Fibroblast of lung (primary cell): ENCODE measurements around the gene KRTAP5-11. TPM values are rescaled to one million over a fixed set of nuclear protein-coding genes. Genes with fewer than 3 reads are reported as not detected.
"Not testable (repeated sequence)": the region's sequence is repeated elsewhere in the genome, so short reads cannot be mapped to it uniquely, and the experiment has no call there.

Experiments
- DNase-seq, 2 donors: peaks; one replicate each; pipeline versions ENCODE4 v3.0.0 to v3.0.0-alpha.2; 2010; ENCODE audit warnings: low read depth in 2 of 2
- H2AFZ ChIP-seq: 2 replicates; pipeline ENCODE4 v1.5.1; 2012; ENCODE audit warnings: low read length, control low read depth, inconsistent platforms
- H3K27ac ChIP-seq: 2 replicates; pipeline ENCODE4 v1.5.1; 2011; ENCODE audit warnings: low read length, control low read depth; ENCODE audit not compliant: insufficient read depth
- H3K27me3 ChIP-seq: 2 replicates; pipeline ENCODE4 v1.5.1; 2011; ENCODE audit warnings: mild to moderate bottlenecking, low read length; ENCODE audit not compliant: control insufficient read depth, insufficient read depth
- H3K36me3 ChIP-seq: 2 replicates; pipeline ENCODE4 v1.5.1; 2011; ENCODE audit warnings: low read length; ENCODE audit not compliant: control insufficient read depth, insufficient read depth
- H3K4me1 ChIP-seq: 2 replicates; pipeline ENCODE4 v1.5.1; 2011; ENCODE audit warnings: low read length; ENCODE audit not compliant: control insufficient read depth, insufficient read depth; ENCODE audit errors: extremely low read depth
- H3K4me2 ChIP-seq: 2 replicates; pipeline ENCODE4 v1.5.1; 2011; ENCODE audit warnings: low read length, control low read depth; ENCODE audit not compliant: insufficient read depth; ENCODE audit errors: extremely low read depth
- H3K4me3 ChIP-seq, 4 experiments: fragments of 200-600 bp in 1 of 4; sonication (generic) in 1 of 4; replicated peaks in 1 of 4; 2 replicates each; pipeline ENCODE4 v1.5.1; 2011 to 2016; ENCODE audit warnings: low read length in 4 of 4, low read depth in 3 of 4, mild to moderate bottlenecking in 3 of 4, control low read depth in 2 of 4, inconsistent platforms in 1 of 4, mixed read lengths in 1 of 4; ENCODE audit not compliant: insufficient read depth in 1 of 4; ENCODE audit errors: control extremely low read depth in 1 of 4
- H3K79me2 ChIP-seq: 2 replicates; pipeline ENCODE4 v1.5.1; 2012; ENCODE audit warnings: mild to moderate bottlenecking, low read length, inconsistent platforms; ENCODE audit not compliant: control insufficient read depth, insufficient read depth
- H3K9ac ChIP-seq: 2 replicates; pipeline ENCODE4 v1.5.1; 2011; ENCODE audit warnings: mild to moderate bottlenecking, low read length, control low read depth; ENCODE audit not compliant: insufficient read depth
- H3K9me3 ChIP-seq: 2 replicates; pipeline ENCODE4 v1.5.1; 2012; ENCODE audit warnings: low read depth, low read length; ENCODE audit not compliant: control insufficient read depth, insufficient read depth
- H4K20me1 ChIP-seq: 2 replicates; pipeline ENCODE4 v1.5.1; 2011; ENCODE audit warnings: low read length; ENCODE audit not compliant: control insufficient read depth, insufficient read depth; ENCODE audit errors: extremely low read depth
- CTCF ChIP-seq, 2 donors: IDR thresholded peaks in 1 of 2; conservative IDR thresholded peaks in 1 of 2; 1 replicate in 1 of 2; 2 replicates in 1 of 2; pipeline ENCODE4 v1.5.1; 2011 to 2012; ENCODE audit warnings: low read length in 2 of 2, control low read depth in 1 of 2, inconsistent platforms in 1 of 2, low read depth in 1 of 2, mild to moderate bottlenecking in 1 of 2
- EZH2 ChIP-seq: IDR thresholded peaks from 2 replicates; pipeline ENCODE4 v1.5.1; 2012; ENCODE audit warnings: low read length, control low read depth, mild to moderate bottlenecking; ENCODE audit errors: missing control alignments
- polyA plus RNA-seq, 2 donors: library from polyadenylated mRNA; depleted of rRNA in 1 of 2; stranded (reverse) in 1 of 2; unstranded in 1 of 2; fragments of >200 nt; gene quantifications; 2 replicates each; pipeline ENCODE4 v1.2.1, GENCODE V29; 2011 to 2012; ENCODE audit warnings: missing spikeins in 1 of 2
- total RNA-seq: library from RNA; depleted of rRNA; stranded (reverse); fragments of >200 nt; gene quantifications from 2 replicates; pipeline ENCODE4 v1.2.1, GENCODE V29; 2014

Gene KRTAP5-11
- total and polyA plus RNA-seq, 2 donors (not counting 1 experiment from before 2014, with no cell fraction given): not detected

- H3K9ac ChIP-seq: no peak overlapping the region
- H3K36me3 ChIP-seq: no peaks in the 10 kb centered on the region
- H3K27ac ChIP-seq: no peak overlapping the region
- DNase-seq: no peak
- no peak overlapping the region for H3K4me2 ChIP-seq
- H3K4me3 ChIP-seq: no peak overlapping the region
- H3K27me3 ChIP-seq: peaks cover 3% of the 10 kb centered on the region
- H4K20me1 ChIP-seq: no peaks in the 10 kb centered on the region
- no peaks in the 10 kb centered on the region for H3K4me1 ChIP-seq
- H3K79me2 ChIP-seq: no peaks in the 10 kb centered on the region
- TF ChIP-seq EZH2 (no peak), CTCF (conservative IDR thresholded peaks at IDR 0.05 in 1 of 2, IDR thresholded peaks at IDR 0.05 in 1 of 2; ENCODE audit: low read depth in 1 of 2, low read length in 2 of 2) (no peak)
- H3K9me3 ChIP-seq: no peaks in the 10 kb centered on the region
- H2AFZ ChIP-seq: no peak overlapping the region
Measured at GRCh38 chr11:71542382-71542781, 40.3 kb downstream of the KRTAP5-11 start.

DNA sequence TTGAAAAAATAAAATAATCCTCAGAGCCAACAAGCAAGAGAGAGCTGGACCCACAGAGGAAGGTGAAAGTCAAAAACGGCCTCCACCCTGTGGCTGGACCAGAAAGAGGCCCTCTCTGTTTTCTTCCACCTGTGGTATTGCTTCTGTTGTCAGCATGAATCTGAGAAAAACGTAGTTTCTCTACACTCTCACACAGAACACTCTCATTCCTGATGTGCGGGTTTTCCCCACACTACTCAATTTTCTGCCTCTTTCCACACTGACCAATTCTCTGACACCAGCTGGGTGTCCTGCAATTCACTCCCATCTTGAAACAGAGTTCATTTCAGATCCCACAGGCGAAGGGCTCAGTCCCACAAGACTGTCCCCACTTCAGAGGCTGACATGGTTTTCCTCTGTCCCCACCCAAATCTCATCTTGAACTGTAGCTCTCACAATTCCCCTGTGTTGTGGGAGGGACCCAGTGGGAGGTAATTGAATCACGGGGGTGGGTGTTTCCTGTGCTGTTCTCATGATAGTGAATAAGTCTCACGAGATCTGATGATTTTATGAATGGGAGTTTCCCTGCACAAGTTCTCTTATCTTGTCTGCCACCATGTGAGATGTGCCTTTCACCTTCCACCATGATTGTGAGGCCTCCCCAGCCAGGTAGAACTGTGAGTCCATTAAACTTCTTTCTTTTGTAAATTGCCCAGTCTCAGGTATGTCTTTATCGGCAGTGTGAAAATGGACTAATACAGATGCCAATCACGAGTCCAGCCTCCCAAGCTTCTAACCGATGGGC is 42.0 kb downstream of the KRTAP5-11 start:
- H3K4me3 ChIP-seq, H3K79me2 ChIP-seq, H2AFZ ChIP-seq, H4K20me1 ChIP-seq, DNase-seq, H3K4me1 ChIP-seq, H3K9me3 ChIP-seq, H3K4me2 ChIP-seq, H3K27ac ChIP-seq, H3K36me3 ChIP-seq, H3K27me3 ChIP-seq, H3K9ac ChIP-seq: not testable (repeated sequence)

GRCh38 chr11:71539971-71540370 is 42.7 kb downstream of the KRTAP5-11 start:
- H3K9me3 ChIP-seq, DNase-seq, H3K9ac ChIP-seq, H2AFZ ChIP-seq, H3K4me2 ChIP-seq, H3K36me3 ChIP-seq, H3K27ac ChIP-seq, H3K79me2 ChIP-seq, H3K4me3 ChIP-seq, H4K20me1 ChIP-seq, H3K27me3 ChIP-seq, H3K4me1 ChIP-seq: not testable (repeated sequence)

DNA sequence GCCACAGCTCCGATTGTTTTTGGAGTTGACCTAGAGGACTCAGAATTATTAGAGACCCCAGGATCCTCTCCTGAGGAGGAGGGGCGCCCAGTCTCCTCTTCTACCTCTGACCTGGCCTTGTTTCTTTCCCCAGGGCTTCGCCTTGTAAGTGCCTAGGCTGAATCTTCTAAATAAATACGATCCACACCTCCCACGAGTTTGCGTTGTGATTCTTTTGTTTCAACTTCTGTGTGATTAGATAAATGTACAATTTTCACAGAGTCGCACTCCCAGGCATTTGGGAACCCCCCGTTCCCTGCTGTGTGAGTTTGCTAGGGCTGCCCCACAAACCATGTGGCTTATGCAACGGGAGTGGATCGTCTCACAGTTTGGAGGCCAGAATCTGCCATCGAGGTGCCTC is 43.7 kb downstream of the KRTAP5-11 start:
- Histone ChIP-seq H3K4me1 (no peaks in the 10 kb centered on the region), H3K79me2 (no peaks in the 10 kb centered on the region), H3K9me3 (no peaks in the 10 kb centered on the region), H3K27ac (no peak overlapping the region), H3K4me3 (no peak overlapping the region), H4K20me1 (no peaks in the 10 kb centered on the region), H3K9ac (no peak overlapping the region), H3K36me3 (no peaks in the 10 kb centered on the region), H2AFZ (no peak overlapping the region), H3K4me2 (no peak overlapping the region), H3K27me3 (peaks cover 3% of the 10 kb centered on the region)
- no peak for DNase-seq
- TF ChIP-seq CTCF (conservative IDR thresholded peaks at IDR 0.05 in 1 of 2, IDR thresholded peaks at IDR 0.05 in 1 of 2; ENCODE audit: low read depth in 1 of 2, low read length in 2 of 2): no peak
- TF ChIP-seq EZH2: no peak
